Mesothelial cell of epicardium (in vitro differentiated cells): Measurements from ENCODE around the gene CCDC86. TPM values are rescaled to one million over a fixed set of nuclear protein-coding genes. Genes with fewer than 3 reads are reported as not detected.

Source experiments
- DNase-seq, 2 experiments: peaks; one replicate each; pipeline ENCODE4 v3.0.0; 2021; ENCODE audit warnings: low spot score in 2 of 2; ENCODE audit not compliant: unreplicated experiment in 2 of 2
- H3K27ac Mint-ChIP-seq: 2 replicates; pipeline ENCODE4 v1.8.0; 2021; ENCODE audit warnings: mixed read lengths
- H3K27me3 Mint-ChIP-seq: 2 replicates; pipeline ENCODE4 v1.8.0; 2021; ENCODE audit warnings: low read depth, mixed read lengths
- H3K36me3 Mint-ChIP-seq: 2 replicates; pipeline ENCODE4 v1.8.0; 2021; ENCODE audit warnings: mixed read lengths
- H3K4me1 Mint-ChIP-seq: 2 replicates; pipeline ENCODE4 v1.8.0; 2021; ENCODE audit warnings: mixed read lengths
- H3K4me3 Mint-ChIP-seq: 2 replicates; pipeline ENCODE4 v1.8.0; 2021; ENCODE audit warnings: mild to moderate bottlenecking, moderate library complexity, mixed read lengths
- H3K9me3 Mint-ChIP-seq: 2 replicates; pipeline ENCODE4 v1.8.0; 2021; ENCODE audit warnings: mixed read lengths
- CTCF ChIP-seq: fragments of 200-600 bp; sonication (generic); IDR thresholded peaks from one replicate; pipeline ENCODE4 v1.5.0; 2021; ENCODE audit warnings: antibody characterized with exemption; ENCODE audit not compliant: unreplicated experiment
- total RNA-seq: library from RNA; stranded (reverse); gene quantifications from 3 replicates; pipeline ENCODE4 v1.2.1, GENCODE V29; 2021

CCDC86 gene
- total RNA-seq, 1 donor from 2014 or later: 22.5 TPM

- Mint-ChIP-seq H3K4me3 (no peak overlapping the region), H3K27ac (no peak overlapping the region), H3K27me3 (peaks cover 1% of the 10 kb centered on the region), H3K9me3 (no peaks in the 10 kb centered on the region), H3K36me3 (no peaks in the 10 kb centered on the region), H3K4me1 (no peaks in the 10 kb centered on the region)
- DNase-seq: no peak
- no peak for TF ChIP-seq CTCF
These were observed 16.8 kb upstream of the CCDC86 start for GRCh38 chr11:60825118-60825517.

GRCh38 chr11:60825790-60826189 lies 16.1 kb upstream of the CCDC86 start:
- DNase-seq: no peak
- H3K4me3 Mint-ChIP-seq: no peak overlapping the region
- H3K9me3 Mint-ChIP-seq: no peaks in the 10 kb centered on the region
- H3K27ac Mint-ChIP-seq: no peak overlapping the region
- no peaks in the 10 kb centered on the region for H3K36me3 Mint-ChIP-seq
- no peak for TF ChIP-seq CTCF
- H3K27me3 Mint-ChIP-seq: peaks cover 1% of the 10 kb centered on the region
- no peaks in the 10 kb centered on the region for H3K4me1 Mint-ChIP-seq

- Mint-ChIP-seq H3K4me1 (peaks cover 9% of the 10 kb centered on the region), H3K9me3 (no peaks in the 10 kb centered on the region), H3K27ac (no peak overlapping the region), H3K36me3 (no peaks in the 10 kb centered on the region), H3K4me3 (peak overlapping the region; percentile 53), H3K27me3 (peaks cover 33% of the 10 kb centered on the region)
- no peak for TF ChIP-seq CTCF
- DNase-seq: no peak
These were observed 11.3 kb upstream of the CCDC86 start for GRCh38 chr11:60830478-60831142.

- peak; percentile 93 for TF ChIP-seq CTCF
- Mint-ChIP-seq H3K36me3 (no peaks in the 10 kb centered on the region), H3K27me3 (peaks cover 38% of the 10 kb centered on the region), H3K4me3 (peak overlapping the region; percentile 53), H3K4me1 (peaks cover 9% of the 10 kb centered on the region), H3K27ac (no peak overlapping the region), H3K9me3 (no peaks in the 10 kb centered on the region)
- peak; percentile 58 to 85 for DNase-seq
These were observed 10.8 kb upstream of the CCDC86 start for GRCh38 chr11:60831143-60831500.

- no peak for DNase-seq
- H3K36me3 Mint-ChIP-seq: no peaks in the 10 kb centered on the region
- no peak overlapping the region for H3K4me3 Mint-ChIP-seq
- no peak for TF ChIP-seq CTCF
- no peaks in the 10 kb centered on the region for H3K9me3 Mint-ChIP-seq
- H3K27ac Mint-ChIP-seq: no peak overlapping the region
- H3K27me3 Mint-ChIP-seq: peaks cover 41% of the 10 kb centered on the region
- H3K4me1 Mint-ChIP-seq: peaks cover 9% of the 10 kb centered on the region
These were observed 10.3 kb upstream of the CCDC86 start for GRCh38 chr11:60831501-60832079.
